ENCODE data around the gene SNRNP70.

The SNRNP70 gene

GRCh38 chr19:49148044-49148682 lies 62.9 kb downstream of the SNRNP70 start:
- DNase-seq (ENCODE audit: low read depth in 2 of 2), result no peak

- peak; percentile 71 to 80 for DNase-seq (ENCODE audit: low read depth in 2 of 2)
Measured at GRCh38 chr19:49148784-49149651, 63.8 kb downstream of the SNRNP70 start.

DNA sequence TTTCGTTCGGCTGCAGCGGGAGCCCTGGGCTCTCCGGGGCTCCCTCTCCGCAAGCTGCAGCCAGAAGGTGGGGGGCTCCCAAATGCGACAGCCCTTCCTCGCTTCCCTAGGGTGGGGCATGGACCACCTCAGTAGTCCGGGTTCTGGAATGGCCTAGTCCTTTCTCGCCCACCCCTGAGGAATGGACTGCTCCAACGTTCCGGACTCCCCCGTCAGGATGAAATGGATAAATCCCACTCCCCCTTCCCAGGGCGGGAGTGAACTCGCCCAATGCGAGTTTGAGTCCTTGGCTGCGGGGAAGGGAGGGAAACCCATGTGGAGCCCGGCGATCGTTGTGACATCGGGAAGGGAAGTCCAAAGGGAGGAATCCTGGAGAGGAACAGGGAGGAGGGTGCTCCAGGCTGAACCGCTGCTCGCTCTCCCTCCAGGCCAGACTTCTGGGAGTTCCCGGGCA lies 64.4 kb downstream of the SNRNP70 start:
- no peak for DNase-seq (ENCODE audit: low read depth in 2 of 2)

- DNase-seq (ENCODE audit: low read depth in 2 of 2), result peak in 1 of 2 donors; percentile 26
Measured at GRCh38 chr19:49150106-49150943, 65.1 kb downstream of the SNRNP70 start.

- DNase-seq (ENCODE audit: low read depth in 2 of 2), result no peak
Measured at GRCh38 chr19:49150944-49151243, 65.6 kb downstream of the SNRNP70 start.

DNA sequence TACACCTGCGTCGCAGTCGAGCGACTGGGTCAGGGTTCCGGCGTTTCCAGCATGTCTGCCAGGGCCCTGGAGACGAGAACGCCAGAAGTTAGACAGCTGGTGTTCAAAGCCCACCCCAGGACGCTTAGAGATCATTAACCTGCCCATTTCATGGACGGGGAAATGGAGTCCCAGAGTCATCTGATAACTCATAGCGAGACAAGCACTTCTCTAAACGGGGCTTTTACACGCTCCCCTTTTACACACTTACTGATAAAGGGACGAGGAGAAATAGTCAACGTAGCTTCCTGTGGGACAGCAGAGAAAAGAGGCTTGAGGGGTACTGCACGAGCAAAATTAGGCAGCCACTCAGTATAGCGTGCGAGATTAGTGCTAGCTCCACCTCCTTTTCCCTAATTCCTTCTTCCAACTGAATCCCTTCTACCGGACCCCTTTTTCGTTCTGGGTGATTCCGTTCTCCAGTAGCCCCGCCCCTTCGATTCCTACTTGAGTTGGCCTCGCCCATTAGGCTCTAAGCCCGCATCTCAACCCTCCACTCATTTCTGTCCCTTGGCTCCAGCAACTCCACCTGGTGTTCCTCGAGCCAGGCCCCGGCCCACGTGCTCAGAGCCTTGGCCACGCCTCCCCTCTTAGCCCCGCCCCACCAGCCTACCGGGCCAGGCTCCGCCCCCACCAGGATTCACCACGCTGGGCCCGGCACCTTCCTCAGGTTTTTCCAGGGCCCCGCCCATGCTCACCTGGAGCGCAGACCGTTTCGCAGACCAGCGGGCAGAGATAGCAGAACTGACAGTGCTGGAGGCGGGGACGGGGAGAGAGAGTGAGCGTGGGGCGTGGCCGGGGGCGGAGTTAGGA lies 66.2 kb downstream of the SNRNP70 start:
- DNase-seq (ENCODE audit: low read depth in 2 of 2), result peak in 1 of 2 donors; percentile 30

GRCh38 chr19:49152119-49152550 lies 66.9 kb downstream of the SNRNP70 start:
- no peak for DNase-seq (ENCODE audit: low read depth in 2 of 2)

GRCh38 chr19:49153167-49153809 lies 68.0 kb downstream of the SNRNP70 start:
- DNase-seq (ENCODE audit: low read depth in 2 of 2), result no peak

- DNase-seq (ENCODE audit: low read depth in 2 of 2), result no peak
Measured at GRCh38 chr19:49154279-49154678, 69.0 kb downstream of the SNRNP70 start.

DNA sequence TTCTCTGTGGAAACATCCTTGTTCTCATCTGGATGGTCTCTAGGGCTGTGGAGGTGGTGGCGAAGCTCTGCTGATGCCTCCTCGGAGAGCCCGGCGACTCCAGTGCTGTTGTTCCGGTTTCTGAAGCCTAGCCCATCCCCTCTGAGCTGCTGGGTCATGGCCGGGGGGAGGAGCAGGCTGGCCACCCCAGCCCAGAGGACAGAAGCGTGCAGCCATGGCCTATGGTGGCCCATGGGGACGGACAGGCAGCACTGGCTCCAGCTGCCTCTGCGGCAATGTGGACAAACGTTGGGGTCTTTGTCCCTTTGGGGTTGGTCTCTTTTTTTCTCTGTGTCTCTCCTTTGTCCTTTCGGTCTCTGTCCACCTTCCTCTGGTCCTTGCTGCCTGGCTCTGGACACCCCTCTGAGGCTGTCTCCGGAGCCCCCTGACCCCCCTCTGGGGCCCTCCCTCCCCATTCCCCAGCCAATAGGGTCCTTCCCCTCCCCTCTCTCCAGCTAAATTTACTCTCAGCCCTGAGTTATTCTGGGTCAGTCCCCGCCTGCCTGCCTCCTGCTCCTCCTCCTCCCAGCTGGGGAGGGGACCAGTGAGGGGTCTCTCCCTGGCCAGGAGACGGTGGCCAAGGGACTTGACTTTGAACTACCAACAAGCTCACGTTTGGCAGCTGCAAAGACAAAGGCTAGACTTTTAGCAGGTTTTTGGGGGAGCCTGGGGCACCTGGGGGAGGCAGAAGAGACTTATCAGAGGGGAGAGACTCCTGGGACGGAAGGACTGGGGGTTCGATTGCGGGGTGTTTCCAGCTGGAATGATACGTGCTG lies 70.0 kb downstream of the SNRNP70 start, which contains the start of gene HRC:
Gene HRC (minus strand): TSS at position 392 of the 815 bp plus-strand sequence. CDS start 159 bp downstream, at position 233.
- DNase-seq (ENCODE audit: low read depth in 2 of 2), result no peak

- DNase-seq (ENCODE audit: low read depth in 2 of 2), result no peak
Measured at GRCh38 chr19:49155820-49156346, 70.6 kb downstream of the SNRNP70 start.

- DNase-seq (ENCODE audit: low read depth in 2 of 2), result peak in 1 of 2 donors; percentile 61
Measured at GRCh38 chr19:49157445-49158224, 72.4 kb downstream of the SNRNP70 start, which contains the start of gene TRPM4. Gene TRPM4, plus strand, starts transcription at chr19:49157792. Its CDS starts 75 bp downstream, at chr19:49157867.

Data from activated CD4-positive, alpha-beta T cell treated with anti-CD3 and anti-CD28 coated beads for 24 hours (primary cell).